ENCODE measurements around the gene CEP131.
A peak's percentile ranks its signal among the peaks of the same experiment; 100 is the strongest.

Gene CEP131

GRCh38 chr17:81238815-81239713, 16.3 kb upstream of the CEP131 start, which contains the start of the genes NDUFAF8 and TEPSIN (continued):
- no peak for TF ChIP-seq ZNF501 (tag by site-specific recombination; IDR thresholded peaks at IDR 0.05)
- TF ChIP-seq EGR2 (tag by site-specific recombination; IDR thresholded peaks at IDR 0.05; ENCODE audit: low read depth): no peak; the same call in 1 of the 2 replicates
- TF ChIP-seq ZIC2 (tag by site-specific recombination; IDR thresholded peaks at IDR 0.05): no peak
- TF ChIP-seq PRDM2 (tag by site-specific recombination; IDR thresholded peaks at IDR 0.05; ENCODE audit: borderline replicate concordance): no peak
- peak; percentile 20; the same call in 1 of the 2 replicates for TF ChIP-seq ZNF692 (tag by site-specific recombination; IDR thresholded peaks at IDR 0.05)
- no peak for TF ChIP-seq MEIS1 (CRISPR knock-in tag; IDR thresholded peaks at IDR 0.05; ENCODE audit: borderline replicate concordance)
- TF ChIP-seq SP3 (tag by site-specific recombination; IDR thresholded peaks at IDR 0.05): peak; percentile 94
- no peak for TF ChIP-seq SCRT2 (tag by site-specific recombination; IDR thresholded peaks at IDR 0.05)
- TF ChIP-seq ZNF2 (tag by site-specific recombination; IDR thresholded peaks at IDR 0.05): no peak
- no peak for TF ChIP-seq ZNF324 (tag by site-specific recombination; IDR thresholded peaks at IDR 0.05)
- no peak for TF ChIP-seq ZNF280D (tag by site-specific recombination; IDR thresholded peaks at IDR 0.05)
- no peak for TF ChIP-seq ZNF221 (tag by site-specific recombination; IDR thresholded peaks at IDR 0.05; ENCODE audit: borderline replicate concordance)
- no peak; the same call in 1 of the 2 replicates for TF ChIP-seq ZFP69B (tag by site-specific recombination; IDR thresholded peaks at IDR 0.05)
- no peak for TF ChIP-seq ZNF544 (tag by site-specific recombination; IDR thresholded peaks at IDR 0.05)
- TF ChIP-seq ZNF280C (tag by site-specific recombination; IDR thresholded peaks at IDR 0.05): no peak
- no peak for TF ChIP-seq ZNF248 (tag by site-specific recombination; IDR thresholded peaks at IDR 0.05)
- TF ChIP-seq ZBTB20 (tag by site-specific recombination; IDR thresholded peaks at IDR 0.05): peak; percentile 14; the same call in 1 of the 2 replicates
- TF ChIP-seq HOXD13 (CRISPR knock-in tag; IDR thresholded peaks at IDR 0.05; ENCODE audit: borderline replicate concordance): peak; percentile 82
- no peak for TF ChIP-seq ZNF184 (tag by site-specific recombination; IDR thresholded peaks at IDR 0.05)
- no peak for TF ChIP-seq PRDM1 (tag by site-specific recombination; IDR thresholded peaks at IDR 0.05)
- TF ChIP-seq ZNF426 (tag by site-specific recombination; IDR thresholded peaks at IDR 0.05): no peak
- no peak for TF ChIP-seq ZBTB6 (tag by site-specific recombination; IDR thresholded peaks at IDR 0.05)
- TF ChIP-seq PBX3 (CRISPR knock-in tag; IDR thresholded peaks at IDR 0.05): peak; percentile 91
- TF ChIP-seq ZNF626 (tag by site-specific recombination; IDR thresholded peaks at IDR 0.05): no peak
